Activated CD4-positive, alpha-beta T cell treated with anti-CD3 and anti-CD28 coated beads, Interleukin-2, amount 10 ng/mL, durations not matched to agents 24 days and 14 days (primary cell): ENCODE data around the gene CDH8. TPM values are rescaled to one million over a fixed set of nuclear protein-coding genes. Genes with fewer than 3 reads are reported as not detected.
"Not testable (repeated sequence)": the region's sequence is repeated elsewhere in the genome, so short reads cannot be mapped to it uniquely, and the experiment has no call there.

Experiments
- DNase-seq: peaks from one replicate; pipeline ENCODE4 v3.0.0; 2022
- H3K27ac Mint-ChIP-seq: one replicate; pipeline ENCODE4 v1.8.0; 2022; ENCODE audit warnings: mild to moderate bottlenecking, mixed read lengths
- H3K27me3 Mint-ChIP-seq: one replicate; pipeline ENCODE4 v1.8.0; 2022; ENCODE audit warnings: mixed read lengths
- H3K36me3 Mint-ChIP-seq: one replicate; pipeline ENCODE4 v1.8.0; 2022; ENCODE audit warnings: low read depth, mild to moderate bottlenecking, mixed read lengths
- H3K4me1 Mint-ChIP-seq: one replicate; pipeline ENCODE4 v1.8.0; 2021; ENCODE audit warnings: mixed read lengths
- H3K4me3 Mint-ChIP-seq: one replicate; pipeline ENCODE4 v1.8.0; 2022; ENCODE audit warnings: mild to moderate bottlenecking, moderate library complexity, mixed read lengths
- H3K9me3 Mint-ChIP-seq: one replicate; pipeline ENCODE4 v1.8.0; 2021; ENCODE audit warnings: mixed read lengths
- intact Hi-C: fragments of 100-400 bp; cut with micrococcal nuclease; formaldehyde crosslinking; loops from one replicate; pipeline ENCODE4 v1.15.1; 2023
- total RNA-seq: library from RNA; stranded (reverse); gene quantifications from 2 replicates; pipeline ENCODE4 v1.2.3, GENCODE V29; 2022

CDH8 gene
- total RNA-seq, 1 donor from 2014 or later = 0.70 TPM

DNA sequence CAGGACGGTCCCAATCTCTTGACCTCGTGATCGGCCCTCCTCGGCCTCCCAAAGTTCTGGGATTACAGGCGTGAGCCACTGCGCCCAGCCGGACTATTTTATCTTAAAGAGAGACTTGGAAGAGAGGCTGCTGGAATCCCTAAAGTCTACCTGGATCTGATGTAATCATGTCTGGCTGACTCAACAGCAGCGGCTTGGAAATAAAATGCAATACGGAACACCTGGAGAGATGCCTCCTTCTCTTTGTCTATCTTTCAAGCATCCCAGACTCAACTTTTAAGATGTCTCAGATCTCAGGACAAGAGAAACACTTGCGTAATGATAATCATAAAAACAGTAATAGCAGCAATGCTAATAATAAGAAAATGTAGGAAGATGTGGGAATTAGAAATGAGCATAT lies 95.6 kb downstream of the CDH8 start:
- DNase-seq = no peak
- intact Hi-C loops = no loop called here
- no peak overlapping the region for H3K27ac Mint-ChIP-seq
- no peak overlapping the region for H3K4me3 Mint-ChIP-seq
- no peaks in the 10 kb centered on the region for H3K4me1 Mint-ChIP-seq
- no peaks in the 10 kb centered on the region for H3K27me3 Mint-ChIP-seq
- no peaks in the 10 kb centered on the region for H3K36me3 Mint-ChIP-seq
- H3K9me3 Mint-ChIP-seq = peaks cover 6% of the 10 kb centered on the region

DNA sequence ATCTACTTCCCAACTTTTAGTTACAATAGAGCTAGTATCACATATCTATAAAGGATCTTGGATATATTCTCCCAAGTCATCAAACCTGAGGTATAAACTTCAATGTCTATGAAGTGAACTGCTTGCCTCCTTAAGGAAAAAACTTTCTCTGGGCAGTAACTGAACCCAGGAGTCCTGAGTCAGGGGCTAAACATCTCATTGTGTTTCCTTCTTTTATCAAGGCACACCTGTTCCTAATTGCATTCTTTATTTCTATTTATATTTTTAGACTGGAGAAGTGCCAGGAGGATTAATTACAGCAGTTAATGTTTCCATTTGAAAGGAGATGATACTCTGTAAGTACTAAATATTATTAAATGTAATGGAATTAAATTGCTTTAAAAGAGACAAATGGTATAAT lies 98.6 kb downstream of the CDH8 start:
- H3K9me3 Mint-ChIP-seq = peaks cover 5% of the 10 kb centered on the region
- no peak overlapping the region for H3K4me3 Mint-ChIP-seq
- no peaks in the 10 kb centered on the region for H3K4me1 Mint-ChIP-seq
- intact Hi-C loops = no loop called here
- no peak for DNase-seq
- H3K27ac Mint-ChIP-seq = no peak overlapping the region
- no peaks in the 10 kb centered on the region for H3K27me3 Mint-ChIP-seq
- H3K36me3 Mint-ChIP-seq = no peaks in the 10 kb centered on the region

DNA sequence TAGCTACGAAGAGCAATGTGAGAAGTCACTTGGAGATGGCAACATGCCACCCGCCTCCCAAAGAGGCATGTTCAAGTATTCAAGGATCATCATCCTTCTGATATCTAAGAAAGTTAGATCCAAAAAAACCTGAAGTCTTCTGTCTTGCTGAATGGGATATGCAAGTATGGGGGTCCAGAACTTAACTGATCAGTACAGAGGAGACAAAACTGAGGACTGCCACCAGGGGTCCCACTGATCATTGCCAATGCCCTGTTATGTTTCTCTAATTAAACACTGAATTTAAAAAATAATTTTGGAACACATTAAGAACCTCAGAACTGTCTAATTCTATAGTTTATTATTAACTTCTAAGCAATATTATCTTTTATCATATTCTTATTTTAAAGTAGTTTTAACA lies 99.7 kb downstream of the CDH8 start:
- H3K9me3 Mint-ChIP-seq = peaks cover 3% of the 10 kb centered on the region
- H3K4me3 Mint-ChIP-seq = no peak overlapping the region
- intact Hi-C loops = no loop called here
- H3K27ac Mint-ChIP-seq = no peak overlapping the region
- no peaks in the 10 kb centered on the region for H3K27me3 Mint-ChIP-seq
- H3K36me3 Mint-ChIP-seq = no peaks in the 10 kb centered on the region
- no peaks in the 10 kb centered on the region for H3K4me1 Mint-ChIP-seq
- DNase-seq = no peak

- Mint-ChIP-seq H3K36me3 (no peaks in the 10 kb centered on the region), H3K9me3 (no peaks in the 10 kb centered on the region), H3K27me3 (no peaks in the 10 kb centered on the region), H3K4me3 (no peak overlapping the region), H3K27ac (no peak overlapping the region), H3K4me1 (no peaks in the 10 kb centered on the region)
- no peak for DNase-seq
- intact Hi-C loops = no loop called here
Observed at GRCh38 chr16:61934601-61935000, 101.6 kb downstream of the CDH8 start.

GRCh38 chr16:61929776-61930175 lies 106.5 kb downstream of the CDH8 start:
- intact Hi-C loops = no loop called here
- no peaks in the 10 kb centered on the region for H3K27me3 Mint-ChIP-seq
- no peaks in the 10 kb centered on the region for H3K4me1 Mint-ChIP-seq
- no peaks in the 10 kb centered on the region for H3K9me3 Mint-ChIP-seq
- no peak overlapping the region for H3K27ac Mint-ChIP-seq
- no peak overlapping the region for H3K4me3 Mint-ChIP-seq
- H3K36me3 Mint-ChIP-seq = no peaks in the 10 kb centered on the region
- no peak for DNase-seq

GRCh38 chr16:61926766-61927165 lies 109.5 kb downstream of the CDH8 start:
- H3K4me1 Mint-ChIP-seq = no peaks in the 10 kb centered on the region
- H3K36me3 Mint-ChIP-seq = no peaks in the 10 kb centered on the region
- no peaks in the 10 kb centered on the region for H3K9me3 Mint-ChIP-seq
- intact Hi-C loops = no loop called here
- H3K4me3 Mint-ChIP-seq = no peak overlapping the region
- DNase-seq = no peak
- H3K27ac Mint-ChIP-seq = no peak overlapping the region
- H3K27me3 Mint-ChIP-seq = no peaks in the 10 kb centered on the region

DNA sequence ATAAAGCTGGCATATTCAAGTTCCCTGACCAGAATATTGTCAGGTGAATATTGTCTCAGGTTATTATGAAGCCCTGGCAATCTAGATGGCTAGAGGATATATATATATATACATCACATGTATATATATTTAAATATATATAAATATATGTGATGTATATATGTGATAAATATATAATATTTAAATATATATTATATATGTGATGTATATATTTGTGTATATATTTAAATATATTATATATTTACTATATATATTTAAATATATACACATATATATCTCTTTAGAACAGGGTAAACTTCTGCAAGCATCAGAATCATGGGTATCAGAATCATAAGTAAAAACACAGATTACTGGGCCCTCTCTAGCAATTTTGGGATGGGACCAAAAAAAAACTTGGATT lies 112.6 kb downstream of the CDH8 start:
- Mint-ChIP-seq H3K9me3 (no peaks in the 10 kb centered on the region), H3K4me1 (no peaks in the 10 kb centered on the region), H3K27ac (no peak overlapping the region), H3K4me3 (no peak overlapping the region), H3K27me3 (no peaks in the 10 kb centered on the region), H3K36me3 (no peaks in the 10 kb centered on the region)
- DNase-seq = no peak
- intact Hi-C loops = no loop called here

DNA sequence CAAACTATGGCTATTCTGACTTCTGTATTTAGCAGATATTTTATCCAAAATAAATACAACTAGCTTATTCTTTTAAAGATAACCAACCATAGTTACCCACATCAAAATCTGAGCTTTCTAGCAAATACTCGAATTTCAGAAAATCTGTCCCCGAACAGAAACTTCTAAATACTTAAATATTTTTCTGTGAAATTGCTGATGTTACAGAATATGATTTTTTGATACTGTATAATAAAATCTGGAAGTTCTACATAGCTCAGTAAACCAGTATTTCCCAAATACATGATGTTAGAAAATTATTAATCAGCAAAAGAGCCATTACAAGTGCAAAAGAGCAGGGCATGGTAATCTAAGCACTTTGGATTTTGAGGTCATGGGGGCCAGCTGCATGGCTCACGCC lies 114.9 kb downstream of the CDH8 start:
- H3K27ac Mint-ChIP-seq = no peak overlapping the region

DNA sequence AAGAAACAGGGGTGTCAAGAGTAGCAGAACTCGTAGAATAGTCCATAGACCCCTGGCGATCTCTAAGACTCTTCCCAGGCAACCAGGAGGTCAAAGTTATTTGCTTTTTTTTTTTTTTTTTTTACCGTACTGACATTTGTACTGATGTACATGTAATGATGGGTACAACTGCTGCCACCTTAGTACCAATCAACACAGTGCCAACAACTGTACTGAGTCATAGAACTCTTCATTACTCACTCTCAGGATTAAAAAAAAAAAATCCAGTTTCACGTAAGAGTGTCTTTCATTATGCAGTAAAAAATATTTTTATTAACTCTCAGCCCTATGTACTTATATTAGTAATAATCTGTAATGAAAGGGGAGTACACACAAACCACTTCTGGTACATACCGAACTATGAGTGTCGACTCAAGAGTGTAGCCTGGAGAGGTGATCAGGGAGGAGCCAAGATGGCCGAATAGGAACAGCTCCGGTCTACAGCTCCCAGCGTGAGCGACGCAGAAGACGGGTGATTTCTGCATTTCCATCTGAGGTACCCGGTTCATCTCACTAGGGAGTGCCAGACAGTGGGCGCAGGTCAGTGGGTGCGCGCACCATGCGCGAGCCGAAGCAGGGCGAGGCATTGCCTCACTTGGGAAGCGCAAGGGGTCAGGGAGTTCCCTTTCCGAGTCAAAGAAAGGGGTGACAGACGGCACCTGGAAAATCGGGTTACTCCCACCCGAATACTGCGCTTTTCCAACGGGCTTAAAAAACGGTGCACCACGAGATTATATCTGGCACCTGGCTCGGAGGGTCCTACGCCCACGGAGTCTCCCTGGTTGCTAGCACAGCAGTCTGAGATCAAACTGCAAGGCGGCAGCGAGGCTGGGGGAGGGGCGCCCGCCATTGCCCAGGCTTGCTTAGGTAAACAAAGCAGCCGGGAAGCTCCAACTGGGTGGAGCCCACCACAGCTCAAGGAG lies 118.1 kb downstream of the CDH8 start:
- H3K4me1 Mint-ChIP-seq, H3K36me3 Mint-ChIP-seq, H3K27me3 Mint-ChIP-seq, H3K9me3 Mint-ChIP-seq, intact Hi-C loops, H3K4me3 Mint-ChIP-seq, DNase-seq, H3K27ac Mint-ChIP-seq: not testable (repeated sequence)

More for the DNA sequence above, 114.9 kb downstream of the CDH8 start:
- H3K9me3 Mint-ChIP-seq = no peaks in the 10 kb centered on the region
- intact Hi-C loops = no loop called here
- no peaks in the 10 kb centered on the region for H3K4me1 Mint-ChIP-seq
- H3K27me3 Mint-ChIP-seq = no peaks in the 10 kb centered on the region
- H3K4me3 Mint-ChIP-seq = no peak overlapping the region
- no peaks in the 10 kb centered on the region for H3K36me3 Mint-ChIP-seq
- DNase-seq = no peak

GRCh38 chr16:61915569-61915968 lies 120.7 kb downstream of the CDH8 start:
- DNase-seq = no peak
- Mint-ChIP-seq H3K4me3 (no peak overlapping the region), H3K36me3 (no peaks in the 10 kb centered on the region), H3K4me1 (no peaks in the 10 kb centered on the region), H3K27ac (no peak overlapping the region), H3K9me3 (peaks cover 5% of the 10 kb centered on the region), H3K27me3 (no peaks in the 10 kb centered on the region)
- intact Hi-C loops = no loop called here

- no peak for DNase-seq
- Mint-ChIP-seq H3K4me3 (no peak overlapping the region), H3K9me3 (peaks cover 9% of the 10 kb centered on the region), H3K4me1 (no peaks in the 10 kb centered on the region), H3K27ac (no peak overlapping the region), H3K27me3 (no peaks in the 10 kb centered on the region), H3K36me3 (no peaks in the 10 kb centered on the region)
- intact Hi-C loops = no loop called here
Observed at GRCh38 chr16:61909074-61909473, 127.2 kb downstream of the CDH8 start.

GRCh38 chr16:61908426-61908825 lies 127.8 kb downstream of the CDH8 start:
- no peak for DNase-seq
- Mint-ChIP-seq H3K4me1 (no peaks in the 10 kb centered on the region), H3K9me3 (peaks cover 9% of the 10 kb centered on the region), H3K4me3 (no peak overlapping the region), H3K27me3 (no peaks in the 10 kb centered on the region), H3K36me3 (no peaks in the 10 kb centered on the region), H3K27ac (no peak overlapping the region)
- intact Hi-C loops = no loop called here

GRCh38 chr16:61901689-61902088 lies 134.5 kb downstream of the CDH8 start:
- Mint-ChIP-seq H3K27me3 (no peaks in the 10 kb centered on the region), H3K9me3 (peaks cover 7% of the 10 kb centered on the region), H3K36me3 (no peaks in the 10 kb centered on the region), H3K4me1 (no peaks in the 10 kb centered on the region), H3K27ac (no peak overlapping the region), H3K4me3 (no peak overlapping the region)
- no peak for DNase-seq
- intact Hi-C loops = no loop called here

DNA sequence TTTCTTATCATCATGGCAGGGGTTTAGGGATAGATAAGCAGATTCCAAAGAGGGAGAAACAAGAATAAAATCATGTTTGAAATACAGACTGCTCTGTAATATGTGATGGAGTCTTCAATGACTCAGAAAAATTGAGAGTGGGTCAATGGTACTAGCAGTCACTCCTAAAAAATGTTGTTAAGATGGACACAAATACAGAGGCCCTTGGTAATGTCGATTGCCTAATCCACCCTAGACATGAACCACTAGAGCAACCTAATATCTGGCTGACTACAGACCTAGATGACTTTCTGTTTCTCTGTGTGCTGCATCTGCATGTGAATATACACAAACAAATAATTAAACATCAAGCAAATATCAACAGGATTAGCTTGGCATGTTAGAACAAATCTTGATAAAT lies 135.8 kb downstream of the CDH8 start:
- Mint-ChIP-seq H3K4me3 (no peak overlapping the region), H3K9me3 (peaks cover 4% of the 10 kb centered on the region), H3K36me3 (no peaks in the 10 kb centered on the region), H3K4me1 (no peaks in the 10 kb centered on the region), H3K27me3 (no peaks in the 10 kb centered on the region), H3K27ac (no peak overlapping the region)
- no peak for DNase-seq
- intact Hi-C loops = no loop called here

DNA sequence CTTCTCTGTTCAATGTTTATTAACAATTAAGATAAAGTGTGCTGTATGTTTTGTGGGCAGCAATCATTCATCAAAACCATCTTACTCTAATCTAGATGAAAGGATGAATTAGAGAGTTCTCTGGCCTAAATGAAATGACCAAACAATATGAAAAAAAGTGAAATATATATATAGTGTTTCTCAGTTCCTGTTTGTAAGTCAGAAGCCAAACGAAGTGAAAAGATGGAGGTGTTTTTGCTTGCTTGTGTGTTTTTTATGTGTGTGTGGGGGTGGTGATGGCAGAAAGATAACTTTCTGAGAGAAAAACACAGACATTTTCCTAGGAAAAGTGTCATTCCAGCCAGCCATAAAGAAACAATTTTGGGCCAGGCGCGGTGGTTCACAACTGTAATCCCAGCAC lies 138.6 kb downstream of the CDH8 start:
- no peaks in the 10 kb centered on the region for H3K4me1 Mint-ChIP-seq
- H3K27ac Mint-ChIP-seq = no peak overlapping the region
- intact Hi-C loops = no loop called here
- H3K27me3 Mint-ChIP-seq = no peaks in the 10 kb centered on the region
- DNase-seq = no peak
- H3K36me3 Mint-ChIP-seq = no peaks in the 10 kb centered on the region
- peaks cover 3% of the 10 kb centered on the region for H3K9me3 Mint-ChIP-seq
- no peak overlapping the region for H3K4me3 Mint-ChIP-seq
